Mucosa of gallbladder (tissue), 1 donor: ENCODE results near the gene NEK9. TPM values are rescaled to one million over a fixed set of nuclear protein-coding genes. Genes with fewer than 3 reads are reported as not detected.

Experiments
- DNase-seq: peaks from one replicate; pipeline ENCODE4 v3.0.0-alpha.2; 2020; ENCODE audit warnings: low spot score
- total RNA-seq: library from RNA; stranded (reverse); gene quantifications from one replicate; pipeline ENCODE4 v1.2.1, GENCODE V29; 2021
- donor health status: DM: no; HTN: no; CAD: no.

The NEK9 gene
- total RNA-seq, 1 donor from 2014 or later, result 119 TPM

DNA sequence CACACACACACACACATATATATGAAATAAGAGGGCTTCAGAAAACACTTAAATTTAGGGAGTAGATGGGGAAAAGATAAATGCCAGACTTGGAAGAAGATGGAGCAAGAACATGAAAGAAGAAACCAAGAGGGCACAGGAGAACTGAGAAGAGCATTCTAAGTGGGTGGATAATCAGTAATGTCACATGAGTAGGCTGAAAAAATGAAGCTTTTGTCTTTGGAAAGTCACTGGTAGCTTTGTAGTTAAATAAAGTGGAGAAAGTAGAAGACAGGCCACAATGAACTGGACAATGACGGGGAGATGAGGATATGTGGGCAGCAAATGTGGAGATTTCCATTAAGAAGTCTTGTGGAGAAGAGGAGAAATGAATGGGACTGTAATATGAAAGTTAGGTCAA, 59.6 kb downstream of the NEK9 start:
- DNase-seq, result no peak

DNA sequence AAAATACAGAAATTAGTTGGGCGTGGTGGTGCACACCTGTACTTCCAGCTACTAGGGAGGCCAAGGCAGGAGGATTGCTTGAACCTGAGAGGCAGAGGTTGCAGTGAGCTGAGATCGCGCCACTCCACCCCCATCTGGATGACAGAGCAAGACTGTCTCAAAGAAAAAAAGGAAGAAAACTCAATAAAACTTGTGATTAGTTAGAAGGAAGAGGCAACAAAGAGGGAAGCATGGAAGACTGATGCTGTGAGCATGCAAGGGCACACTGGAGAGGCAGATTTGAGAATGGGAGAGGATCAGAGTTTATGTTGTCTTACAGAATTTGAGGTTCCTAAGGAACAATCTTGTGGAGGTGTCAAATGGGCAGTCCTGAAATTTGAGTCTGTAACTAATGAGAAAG, 60.2 kb downstream of the NEK9 start:
- DNase-seq, result no peak

DNA sequence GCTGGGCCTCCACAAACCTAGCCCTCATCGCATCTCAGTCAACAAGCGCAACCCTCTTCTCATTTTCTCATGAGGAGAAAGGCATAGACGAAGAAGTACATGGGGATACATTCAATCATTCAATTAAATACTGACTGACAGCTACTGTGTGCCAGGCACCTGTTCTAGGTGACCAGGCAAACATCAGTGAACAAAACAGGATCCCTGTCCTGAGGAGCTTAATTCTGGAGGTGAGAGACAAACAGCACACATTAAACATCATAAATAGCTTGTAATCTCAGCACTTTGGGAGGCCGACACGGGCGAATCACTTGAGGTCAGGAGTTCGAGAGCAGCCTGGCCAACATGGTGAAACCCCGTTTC, 62.7 kb downstream of the NEK9 start:
- no peak for DNase-seq

DNA sequence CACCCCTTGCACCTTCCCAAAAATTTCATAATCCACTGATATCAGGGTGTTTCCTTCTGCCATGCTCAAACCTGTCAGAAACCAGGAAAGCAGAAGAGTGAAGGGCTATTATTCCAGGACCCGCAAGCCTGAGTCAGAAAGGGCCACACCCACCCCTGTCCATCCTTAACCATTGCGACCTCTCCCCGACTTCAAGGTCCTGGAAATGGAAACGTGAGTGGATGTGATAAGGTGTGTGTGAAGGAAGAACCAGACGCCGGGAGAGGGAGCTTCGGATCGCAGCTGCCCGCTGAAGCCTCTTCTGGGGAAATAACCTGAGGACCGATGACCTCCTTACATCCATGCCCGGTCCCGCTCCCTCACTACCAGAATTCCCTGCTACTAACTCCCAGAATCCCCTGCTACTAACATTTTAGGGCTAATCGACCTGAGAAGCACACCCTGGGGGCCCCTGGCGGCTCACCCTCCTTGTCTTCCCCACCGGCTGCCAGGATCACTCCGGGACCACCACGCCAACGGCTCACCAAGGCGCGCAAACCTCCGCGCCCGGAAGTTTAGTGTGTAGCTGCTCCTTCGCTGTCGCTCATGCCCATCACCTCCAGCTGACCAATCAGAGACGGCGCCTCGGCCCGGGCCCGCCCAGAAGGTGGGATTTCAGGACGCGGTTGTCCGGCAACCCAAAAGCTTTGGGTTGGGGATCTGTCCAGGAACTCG, 63.2 kb downstream of the NEK9 start, which contains the start of gene ACYP1:
Gene ACYP1 (minus strand): TSS at position 534 of the 714 bp plus-strand sequence. CDS start 471 bp downstream, at position 63.
- peak; percentile 94 for DNase-seq

DNA sequence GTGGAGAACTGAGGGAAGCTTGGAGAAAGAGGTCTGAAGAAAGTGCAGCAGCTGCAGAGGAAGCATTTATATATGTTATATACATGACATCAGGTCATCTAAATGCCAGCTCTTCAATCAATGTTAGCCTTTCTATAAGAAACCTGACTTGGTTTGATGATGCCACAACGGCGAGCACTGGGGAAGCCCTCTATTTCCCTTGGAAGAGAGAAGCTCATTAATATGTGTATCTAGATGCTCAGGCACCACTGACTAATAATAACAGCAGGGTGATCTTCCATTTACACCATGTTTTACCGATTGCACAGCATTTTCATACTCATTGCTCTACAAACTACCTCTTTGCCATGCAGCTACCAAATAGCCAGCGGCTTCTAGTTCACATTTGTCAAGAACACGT, 63.8 kb downstream of the NEK9 start:
- no peak for DNase-seq

DNA sequence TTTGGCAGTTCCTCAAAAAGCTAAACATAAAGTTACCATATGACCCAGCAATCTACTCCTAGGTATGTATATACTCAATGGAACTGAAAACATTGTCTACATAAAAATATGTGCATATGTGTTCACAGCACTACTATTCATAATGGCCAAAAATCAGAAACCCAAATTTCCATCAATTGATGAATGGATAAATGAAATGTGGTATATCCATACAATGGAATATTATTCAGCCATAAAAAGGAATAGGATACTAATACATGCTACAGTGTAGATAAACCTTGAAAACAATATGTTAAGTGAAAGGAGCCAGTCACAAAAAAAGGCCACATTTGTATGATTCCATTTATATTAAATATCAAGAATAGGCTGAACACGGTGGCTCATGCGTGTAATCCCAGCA, 66.4 kb downstream of the NEK9 start:
- DNase-seq, result no peak

DNA sequence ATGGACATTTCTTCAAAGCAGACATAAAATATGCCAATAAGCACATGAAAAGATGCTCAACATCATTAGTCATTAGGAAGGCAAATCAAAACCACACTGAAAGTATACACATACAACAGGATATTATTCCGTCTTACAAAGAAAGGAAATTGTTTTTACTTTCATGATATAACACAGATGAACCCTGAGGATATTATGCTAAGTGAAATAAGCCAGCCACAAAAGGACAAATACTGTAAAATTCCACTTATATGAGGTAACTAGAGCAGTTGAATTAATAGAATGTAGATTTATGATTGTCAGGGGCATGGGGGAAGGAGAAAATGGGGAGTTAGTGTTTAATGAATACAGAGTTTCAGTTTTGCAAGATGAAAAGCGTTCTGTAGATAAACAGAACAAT, 67.2 kb downstream of the NEK9 start:
- no peak for DNase-seq

DNA sequence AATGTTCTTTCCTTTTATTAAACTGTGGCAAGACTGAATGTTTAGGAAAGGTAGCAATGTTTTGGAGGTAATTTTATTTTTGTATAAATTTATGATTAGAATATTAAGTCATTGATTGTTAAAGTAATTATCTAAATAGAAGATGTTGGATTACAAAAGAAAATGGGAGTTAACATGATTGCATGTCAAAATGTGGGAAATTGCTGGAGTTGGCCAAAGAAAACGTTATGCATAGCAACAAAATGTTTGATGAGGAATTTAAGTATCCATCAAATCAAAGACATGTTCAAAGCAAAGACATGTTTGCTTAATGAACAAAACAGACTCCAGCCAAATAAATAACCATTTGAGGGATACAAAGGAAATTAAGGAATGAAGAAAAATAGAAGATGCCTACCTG, 72.4 kb downstream of the NEK9 start:
- DNase-seq, result no peak

DNA sequence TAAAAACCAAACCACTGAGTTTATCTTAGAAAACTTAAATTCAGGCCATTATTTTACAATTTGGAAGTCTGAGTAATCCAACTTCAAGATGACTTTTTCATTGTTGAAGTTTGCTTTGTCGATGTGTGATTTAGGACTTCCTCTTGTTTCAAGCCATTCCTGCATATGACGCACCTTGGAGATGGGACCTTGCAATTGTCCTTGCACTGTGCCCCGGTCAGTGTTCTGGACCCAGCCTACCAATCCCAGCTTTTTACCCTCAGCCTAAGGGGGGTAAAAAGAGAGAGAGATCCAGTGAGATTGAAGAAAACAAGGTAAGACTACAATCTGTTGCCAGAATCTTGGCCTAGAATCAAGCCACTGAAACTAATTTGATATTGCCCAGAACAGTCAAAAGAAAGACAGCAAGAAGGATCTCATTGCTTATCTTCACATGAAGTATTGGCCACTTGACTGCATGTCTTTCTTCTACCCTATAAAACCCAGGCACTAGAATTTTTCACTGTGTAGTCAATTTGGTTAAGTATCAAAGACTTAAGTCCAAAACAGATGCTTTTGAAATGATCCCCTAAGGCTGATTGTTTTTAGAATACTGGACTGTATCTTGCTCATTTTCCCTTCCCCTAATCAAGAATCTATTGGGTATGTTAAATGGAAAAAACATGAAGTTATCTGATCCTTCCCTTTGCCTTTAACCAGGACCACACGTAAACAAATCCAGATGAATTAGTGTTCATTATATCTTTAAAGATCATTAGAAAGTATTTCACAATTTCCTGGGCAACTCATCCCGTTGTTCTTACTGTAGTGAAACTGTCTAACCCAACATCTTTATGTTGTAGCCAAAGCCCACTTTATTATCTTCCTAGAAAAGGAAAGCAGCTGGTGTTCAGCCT, 73.2 kb downstream of the NEK9 start:
- DNase-seq, result no peak

DNA sequence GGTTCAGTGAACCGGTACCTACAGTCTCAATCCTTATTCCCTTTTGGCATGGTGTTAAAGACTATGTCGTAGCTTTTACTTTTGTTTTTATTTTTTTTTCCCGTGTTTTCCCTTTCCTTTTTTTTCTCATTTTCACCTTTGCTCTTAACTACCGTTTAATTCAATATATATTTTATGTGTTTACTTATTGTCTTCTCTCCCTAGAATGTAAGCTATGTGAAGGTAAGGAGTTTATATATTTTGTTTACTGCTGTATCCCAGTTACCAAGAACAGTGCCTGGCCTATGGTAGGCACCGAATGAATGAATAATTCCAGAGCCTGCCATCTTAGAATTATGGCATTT, 75.3 kb downstream of the NEK9 start:
- DNase-seq, result no peak

DNA sequence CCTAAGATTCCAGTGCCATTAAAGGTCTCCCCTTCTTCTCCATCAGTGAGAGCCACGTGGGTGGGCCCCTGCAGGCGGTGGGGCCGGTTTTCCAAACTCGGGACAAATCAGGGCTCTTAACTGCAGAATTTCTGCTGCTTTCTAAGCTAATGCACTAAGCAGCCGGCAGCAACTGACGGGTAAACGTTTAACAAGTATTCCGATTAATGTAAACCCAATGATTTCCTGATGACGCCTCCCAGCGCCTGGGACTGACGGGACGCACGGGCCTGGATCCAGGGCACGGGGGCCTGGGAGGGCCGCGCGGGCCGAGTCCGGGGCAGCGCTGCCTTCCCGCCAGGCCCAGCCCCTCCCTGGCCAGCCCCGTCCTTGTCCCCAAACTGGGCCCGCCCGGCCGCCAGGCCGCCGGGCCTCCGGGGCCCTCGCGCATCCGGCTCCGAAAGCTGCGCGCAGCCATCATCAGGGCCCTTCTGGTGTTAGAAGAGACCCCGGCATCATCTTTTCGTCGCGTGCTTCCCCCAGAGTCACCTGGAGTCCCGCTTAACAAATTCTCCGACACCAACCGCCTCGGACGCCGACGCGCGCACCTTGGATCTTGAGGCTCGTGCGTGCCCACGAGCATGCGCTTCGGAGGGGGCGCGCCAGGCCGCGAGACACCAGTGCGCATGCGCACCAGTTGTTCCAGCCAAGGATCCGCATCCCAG, 75.8 kb downstream of the NEK9 start, which contains the start of gene MLH3:
Gene MLH3 (minus strand): TSS at position 616 of the 704 bp plus-strand sequence. CDS start 1,812 bp downstream, outside the sequence.
- DNase-seq, result peak; percentile 89

DNA sequence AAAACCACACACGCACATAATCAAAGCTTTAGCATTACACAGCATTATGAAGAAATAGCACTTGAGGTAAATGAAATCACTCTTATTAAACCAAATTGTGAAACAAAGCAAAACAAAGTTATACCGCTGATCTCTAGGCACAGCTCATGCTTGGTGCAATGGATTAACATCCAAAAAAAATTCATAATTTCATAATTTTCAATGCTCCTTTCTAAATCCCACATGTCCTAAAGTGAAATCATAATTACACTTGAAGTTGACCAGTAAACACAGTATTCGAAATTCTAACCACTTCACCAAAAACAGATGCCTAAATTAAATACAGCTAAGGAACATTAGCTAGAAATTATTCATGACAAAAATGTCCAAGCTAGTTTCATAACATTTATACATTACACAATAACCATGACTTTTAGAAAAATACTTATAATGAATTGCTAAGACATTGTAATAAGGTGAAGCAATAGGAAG, 77.1 kb downstream of the NEK9 start:
- DNase-seq, result no peak

DNA sequence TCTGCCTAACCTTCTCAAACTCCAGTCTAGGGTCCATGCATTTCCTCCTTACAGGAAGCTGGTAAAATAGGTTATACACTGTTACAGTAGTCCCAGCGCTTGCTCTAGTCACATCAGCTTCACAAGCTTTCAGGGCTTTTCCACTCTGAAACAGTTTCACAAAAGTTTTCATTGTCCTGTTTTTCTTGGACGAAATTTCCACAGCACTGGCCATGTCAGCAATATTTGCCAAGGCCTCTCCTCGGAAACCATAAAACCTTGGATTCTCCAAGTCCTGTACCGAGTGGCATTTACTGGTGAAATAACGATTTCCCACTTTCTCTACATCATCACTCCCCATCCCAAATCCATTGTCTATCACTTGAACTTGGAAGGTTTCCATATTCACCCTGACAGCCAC, 77.7 kb downstream of the NEK9 start:
- no peak for DNase-seq

DNA sequence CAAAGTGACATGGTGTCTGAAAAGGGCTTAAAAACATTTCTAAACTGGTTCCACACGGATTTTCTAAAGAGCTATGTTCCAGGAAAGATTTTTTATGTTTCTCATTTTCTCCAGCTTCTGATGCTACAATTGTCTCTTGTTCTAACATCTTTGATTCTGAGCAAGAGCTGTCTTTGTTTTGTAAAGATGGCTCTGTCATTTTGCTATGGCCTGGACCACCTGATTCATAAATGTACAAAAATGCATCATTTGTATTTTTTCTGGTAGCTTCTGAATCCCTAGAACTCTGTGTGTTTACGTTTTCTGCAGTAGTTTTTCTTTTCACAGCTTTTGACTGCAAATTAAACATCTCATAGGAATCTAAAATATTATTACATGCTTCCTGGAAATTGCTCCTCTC, 78.7 kb downstream of the NEK9 start:
- DNase-seq, result no peak

DNA sequence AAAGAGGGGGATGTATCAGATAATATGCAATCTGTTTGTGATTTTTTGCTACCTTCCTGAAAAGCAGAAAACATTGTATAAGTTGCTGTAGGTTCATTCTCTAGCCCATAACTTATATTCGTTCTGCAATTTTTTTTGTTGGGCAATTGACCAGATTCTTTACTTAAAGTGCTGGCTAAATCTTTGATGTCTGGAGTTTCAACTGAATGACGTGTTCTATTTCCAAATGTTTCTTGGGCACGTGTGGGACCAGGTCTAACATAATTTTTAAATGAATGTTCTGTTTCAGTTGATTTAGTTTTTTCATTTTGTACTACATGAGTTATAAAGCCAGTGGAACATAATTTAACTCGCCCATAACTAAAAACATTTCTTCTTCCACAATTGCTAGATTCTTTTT, 79.3 kb downstream of the NEK9 start:
- no peak for DNase-seq

DNA sequence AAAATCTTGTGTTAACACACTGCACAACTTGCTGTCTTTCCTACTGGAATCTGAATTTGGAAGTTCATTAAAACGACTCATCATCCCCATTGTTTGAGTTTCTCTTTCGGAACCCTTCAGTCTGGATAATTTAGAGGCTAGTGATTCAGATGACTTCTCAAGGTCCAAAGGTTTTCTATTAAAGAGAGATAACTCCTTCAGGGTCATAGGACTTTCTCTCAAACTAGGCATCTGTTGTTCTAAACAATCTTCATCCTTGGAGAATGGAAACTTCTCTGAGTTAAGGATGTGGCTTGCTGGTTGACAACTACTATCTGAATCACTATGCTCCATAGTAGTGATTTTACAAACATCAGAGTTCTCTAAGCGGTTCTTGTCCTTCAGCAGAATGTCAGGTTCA, 79.9 kb downstream of the NEK9 start:
- DNase-seq, result no peak

DNA sequence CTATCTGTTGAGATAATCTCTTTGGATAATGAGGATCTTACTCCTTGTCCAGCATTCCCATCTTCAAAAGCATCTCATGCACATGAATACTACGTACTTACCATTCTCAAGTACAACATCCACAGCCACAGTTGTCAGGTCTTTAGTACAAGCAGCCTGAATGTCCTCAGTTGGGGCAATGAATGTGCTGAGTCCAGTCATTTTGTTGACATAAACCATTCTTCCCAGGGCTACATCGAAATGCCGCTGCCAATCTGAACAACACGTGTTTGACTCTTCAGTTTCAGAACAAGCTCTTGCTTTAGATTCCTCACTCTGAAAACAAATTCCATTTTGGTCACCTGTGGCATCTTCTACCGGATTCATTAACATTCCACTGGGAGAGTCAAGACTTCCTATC, 80.6 kb downstream of the NEK9 start:
- DNase-seq, result no peak

DNA sequence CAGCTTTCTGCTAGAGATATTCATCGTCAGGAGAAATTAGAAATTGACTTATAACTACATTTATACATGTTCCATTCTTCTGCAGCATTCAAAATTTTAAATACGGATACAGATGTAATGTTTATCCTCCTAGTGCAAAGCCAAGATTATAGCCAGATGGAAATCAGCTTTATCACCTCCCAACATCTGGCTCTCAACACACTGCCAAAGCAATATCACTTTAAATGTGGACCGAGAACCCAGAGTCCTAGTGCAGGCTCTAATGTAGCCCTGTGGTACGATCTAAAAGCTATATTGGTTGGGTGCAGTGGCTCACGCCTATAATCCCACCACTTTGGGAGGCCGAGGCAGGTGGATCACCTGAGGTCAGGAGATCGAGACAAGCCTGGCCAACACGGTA, 82.1 kb downstream of the NEK9 start:
- DNase-seq, result no peak

DNA sequence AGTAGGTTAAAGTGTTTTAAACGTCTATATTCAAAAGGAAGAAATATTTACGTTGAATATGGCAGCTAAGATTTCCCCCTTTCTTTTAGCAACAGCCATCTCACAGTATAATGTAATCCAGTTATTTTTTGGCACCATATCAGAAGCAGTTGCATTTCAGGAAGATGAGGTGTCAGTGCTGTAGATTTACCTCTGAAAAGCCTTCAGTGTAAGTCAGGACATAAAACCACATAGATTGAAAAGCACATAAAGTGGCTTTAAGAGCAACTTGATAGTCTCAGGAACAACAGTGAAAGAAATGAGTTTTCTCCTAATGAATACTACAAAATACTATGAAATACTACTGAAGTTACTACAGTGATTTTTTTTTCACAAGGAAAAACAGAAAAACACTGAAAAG, 82.5 kb downstream of the NEK9 start:
- DNase-seq, result no peak

DNA sequence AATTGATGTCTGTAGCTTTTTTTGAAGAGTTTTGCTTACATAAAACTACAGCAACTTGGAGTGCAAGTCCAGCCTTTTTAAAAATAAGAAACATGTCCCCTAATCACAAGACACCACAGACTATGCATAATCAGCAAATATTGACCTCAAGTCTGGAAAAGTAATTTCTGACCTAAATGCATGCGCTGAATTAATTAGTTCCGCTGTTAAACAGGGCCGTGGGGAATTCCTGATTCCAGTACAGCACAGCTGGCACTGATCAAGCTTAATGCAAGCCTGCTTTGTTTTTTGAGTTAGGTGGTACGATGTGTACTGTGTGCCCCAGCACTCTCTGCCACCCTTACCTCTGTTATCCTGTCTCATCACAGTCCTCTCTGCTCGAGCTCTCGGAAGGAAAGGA, 84.8 kb downstream of the NEK9 start:
- no peak for DNase-seq

DNA sequence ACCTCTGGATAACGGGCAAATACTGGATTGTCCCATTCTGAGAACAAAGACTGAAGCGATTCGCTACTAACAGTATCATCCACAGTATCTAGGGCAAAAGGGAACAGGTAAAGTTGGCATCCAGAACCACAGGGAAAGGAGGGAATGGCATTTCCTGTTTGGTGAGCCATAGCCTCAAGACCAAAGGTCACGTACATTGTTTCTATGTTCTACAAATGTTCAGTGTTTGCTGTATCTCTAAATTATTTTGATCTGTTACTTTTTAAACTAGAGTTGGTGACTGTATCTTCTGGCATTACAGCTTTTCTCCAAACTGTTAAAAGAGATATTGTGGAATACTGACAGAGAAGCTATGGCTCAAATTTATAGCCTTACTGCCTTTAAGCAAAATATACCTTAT, 85.2 kb downstream of the NEK9 start:
- DNase-seq, result peak; percentile 35

DNA sequence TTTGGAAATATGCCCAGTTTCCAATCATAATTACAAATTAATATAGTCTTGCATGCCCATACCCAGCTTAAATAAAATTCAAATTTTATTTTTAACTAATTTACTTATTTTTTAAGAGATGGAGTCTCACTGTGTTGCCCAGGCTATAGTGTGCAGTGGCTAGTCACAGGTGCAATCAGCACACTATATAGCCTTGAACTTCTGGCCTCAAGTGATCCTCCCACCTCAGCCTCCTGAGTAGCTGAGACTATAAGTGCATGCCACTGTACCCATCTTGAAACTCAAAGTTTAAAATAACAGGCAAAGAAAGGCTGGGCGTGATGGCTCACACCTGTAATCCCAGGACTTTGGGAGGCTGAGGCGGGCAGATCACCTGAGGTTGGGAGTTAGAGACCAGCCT, 85.9 kb downstream of the NEK9 start:
- DNase-seq, result no peak

DNA sequence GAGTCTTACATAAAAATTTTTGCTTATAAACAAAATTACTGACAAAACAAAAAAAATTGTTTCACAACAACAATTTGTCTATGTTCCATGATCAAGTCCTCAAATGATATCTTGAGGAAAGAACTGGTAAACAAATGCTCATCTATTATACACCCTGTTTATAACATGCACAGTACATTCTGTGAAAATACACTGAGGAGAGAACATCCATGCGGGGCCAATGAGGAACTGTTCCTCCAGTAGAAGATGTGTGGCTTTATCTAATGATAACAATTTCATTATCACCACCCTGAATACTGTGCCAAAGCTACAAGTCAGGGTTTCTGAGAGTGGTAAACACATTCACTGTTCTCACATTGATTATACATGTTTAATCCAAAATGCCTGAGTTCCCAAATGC, 86.3 kb downstream of the NEK9 start:
- DNase-seq, result no peak
